BJ (cell line): Measurements from ENCODE around the gene RASD1. TPM values are rescaled to one million over a fixed set of nuclear protein-coding genes. Genes with fewer than 3 reads are reported as not detected.

ENCODE experiments used
- CTCF ChIA-PET: fragments of 350-600 bp; formaldehyde crosslinking; extraction: SDS; loops from one replicate; lab custom pipeline; 2021; ENCODE audit warnings: antibody characterized with exemption, inconsistent platforms; lab: Yijun Ruan, JAX
- POLR2A ChIA-PET: fragments of 300-600 bp; sonication (Branson Sonifier 250); formaldehyde crosslinking; extraction: SDS; loops from one replicate; lab custom pipeline; 2021; ENCODE audit warnings: antibody characterized with exemption; lab: Charles Lee
- DNase-seq: peaks from one replicate; pipeline ENCODE4 v3.0.0-alpha.2; 2011; ENCODE audit warnings: low read depth
- H3K27me3 ChIP-seq: 2 replicates; pipeline ENCODE4 v1.6.0; 2011; ENCODE audit warnings: low read length; ENCODE audit not compliant: control insufficient read depth, insufficient read depth
- H3K36me3 ChIP-seq: 2 replicates; pipeline ENCODE4 v1.5.1; 2011; ENCODE audit warnings: low read length; ENCODE audit not compliant: control insufficient read depth, insufficient read depth
- H3K4me3 ChIP-seq: 2 replicates; pipeline ENCODE4 v1.5.1; 2011; ENCODE audit warnings: low read depth, mild to moderate bottlenecking, control low read depth, low read length
- polyA plus RNA-seq: library from polyadenylated mRNA; depleted of rRNA; stranded (reverse); fragments of >200 nt; gene quantifications from 2 replicates; pipeline ENCODE4 v1.2.3, GENCODE V29; 2011
- TF ChIP-seq, protein P1 (sequence below): IDR thresholded peaks from 2 replicates; pipeline ENCODE4 v1.5.1; 2011; ENCODE audit warnings: low read depth, mild to moderate bottlenecking, control low read depth, inconsistent platforms, low read length, moderate library complexity; ENCODE audit not compliant: insufficient read depth

Gene RASD1
- polyA plus RNA-seq, 1 experiment: 0.90 TPM

DNA sequence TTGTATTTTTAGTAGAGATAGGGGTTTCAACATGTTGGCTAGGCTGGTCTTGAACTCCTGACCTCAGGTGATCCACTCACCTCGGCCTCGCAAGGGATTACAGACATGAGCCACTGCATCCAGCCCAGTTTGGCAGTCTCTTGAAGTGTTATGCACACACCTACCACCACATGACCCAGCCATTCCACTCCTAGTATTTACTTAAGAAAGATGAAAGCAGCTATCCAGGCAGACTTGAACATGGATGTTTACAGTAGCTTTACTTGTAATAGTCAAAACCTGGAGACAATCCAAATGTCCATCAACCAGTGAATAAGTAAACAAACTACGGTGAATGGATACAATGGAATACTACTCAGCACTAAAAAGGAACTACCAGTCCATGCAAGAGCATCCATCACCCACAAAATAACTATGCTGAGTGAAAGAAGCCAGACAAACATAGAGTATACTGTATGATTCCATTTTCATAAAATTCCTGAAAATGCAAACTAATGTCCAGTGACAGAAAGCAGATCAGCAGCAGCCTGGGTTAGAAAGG, 37.8 kb upstream of the RASD1 start:
- H3K27me3 ChIP-seq: no peaks in the 10 kb centered on the region
- H3K36me3 ChIP-seq: no peaks in the 10 kb centered on the region
- POLR2A ChIA-PET: no interaction called here
- TF ChIP-seq, protein P1, sequence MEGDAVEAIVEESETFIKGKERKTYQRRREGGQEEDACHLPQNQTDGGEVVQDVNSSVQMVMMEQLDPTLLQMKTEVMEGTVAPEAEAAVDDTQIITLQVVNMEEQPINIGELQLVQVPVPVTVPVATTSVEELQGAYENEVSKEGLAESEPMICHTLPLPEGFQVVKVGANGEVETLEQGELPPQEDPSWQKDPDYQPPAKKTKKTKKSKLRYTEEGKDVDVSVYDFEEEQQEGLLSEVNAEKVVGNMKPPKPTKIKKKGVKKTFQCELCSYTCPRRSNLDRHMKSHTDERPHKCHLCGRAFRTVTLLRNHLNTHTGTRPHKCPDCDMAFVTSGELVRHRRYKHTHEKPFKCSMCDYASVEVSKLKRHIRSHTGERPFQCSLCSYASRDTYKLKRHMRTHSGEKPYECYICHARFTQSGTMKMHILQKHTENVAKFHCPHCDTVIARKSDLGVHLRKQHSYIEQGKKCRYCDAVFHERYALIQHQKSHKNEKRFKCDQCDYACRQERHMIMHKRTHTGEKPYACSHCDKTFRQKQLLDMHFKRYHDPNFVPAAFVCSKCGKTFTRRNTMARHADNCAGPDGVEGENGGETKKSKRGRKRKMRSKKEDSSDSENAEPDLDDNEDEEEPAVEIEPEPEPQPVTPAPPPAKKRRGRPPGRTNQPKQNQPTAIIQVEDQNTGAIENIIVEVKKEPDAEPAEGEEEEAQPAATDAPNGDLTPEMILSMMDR: no peak
- CTCF ChIA-PET: interaction anchor here (4.0 kb wide), 1 partner anchor 18 kb away, joined by 9 read pairs; no protein-coding TSS in a partner anchor
- no peak for DNase-seq
- no peak overlapping the region for H3K4me3 ChIP-seq

DNA sequence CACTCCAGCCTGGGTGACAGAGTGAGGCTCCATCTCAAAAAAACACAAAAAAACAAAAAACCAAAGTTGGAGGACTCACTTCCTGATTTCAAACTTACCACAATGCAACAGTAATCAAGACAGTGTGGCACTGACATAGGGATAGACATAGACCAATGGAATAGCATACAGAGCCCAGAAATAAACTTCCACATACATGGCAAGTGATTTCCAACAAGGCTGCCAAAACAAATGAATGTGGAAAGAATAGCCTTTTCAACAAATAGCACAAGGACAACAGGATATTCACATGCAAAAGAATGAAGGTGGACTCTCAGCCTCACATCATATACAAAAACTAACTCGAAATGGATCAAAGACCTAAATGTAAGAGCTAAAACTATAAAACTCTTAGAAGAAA, 36.8 kb upstream of the RASD1 start:
- POLR2A ChIA-PET: no interaction called here
- Histone ChIP-seq H3K27me3 (no peaks in the 10 kb centered on the region), H3K36me3 (no peaks in the 10 kb centered on the region), H3K4me3 (no peak overlapping the region)
- TF ChIP-seq, protein P1: no peak
- CTCF ChIA-PET: interaction anchor here (1.2 to 4.0 kb wide), 2 partner anchors 10 to 17 kb away, joined by 3 to 9 read pairs; no protein-coding TSS in a partner anchor
- no peak for DNase-seq

DNA sequence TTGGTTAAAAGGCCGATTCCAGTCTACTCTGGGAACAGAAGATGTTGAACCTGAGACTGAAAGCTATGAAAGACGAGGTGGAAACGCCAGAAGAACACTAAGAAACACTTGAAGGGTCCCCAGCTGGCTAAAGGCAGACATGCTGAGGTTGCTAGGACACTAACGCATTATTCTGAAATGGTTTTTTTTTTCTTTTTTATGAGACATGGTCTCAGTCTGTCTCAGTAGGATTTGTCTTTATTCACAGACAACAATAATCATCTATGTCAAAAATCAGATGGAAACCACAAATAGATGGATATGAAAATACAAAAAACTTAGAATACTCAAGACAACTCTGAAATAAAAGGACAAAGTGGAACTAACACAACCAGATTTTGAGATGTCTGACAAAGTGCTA, 35.0 kb upstream of the RASD1 start:
- no peak for DNase-seq
- TF ChIP-seq, protein P1: no peak
- CTCF ChIA-PET: interaction anchor here (0.6 to 4.0 kb wide), 3 partner anchors 12 to 441 kb away, joined by 3 to 9 read pairs (median 4); partner anchors contain the start of genes DRC3 and TOM1L2
- H3K36me3 ChIP-seq: no peaks in the 10 kb centered on the region
- H3K4me3 ChIP-seq: no peak overlapping the region
- no peaks in the 10 kb centered on the region for H3K27me3 ChIP-seq
- POLR2A ChIA-PET: no interaction called here

DNA sequence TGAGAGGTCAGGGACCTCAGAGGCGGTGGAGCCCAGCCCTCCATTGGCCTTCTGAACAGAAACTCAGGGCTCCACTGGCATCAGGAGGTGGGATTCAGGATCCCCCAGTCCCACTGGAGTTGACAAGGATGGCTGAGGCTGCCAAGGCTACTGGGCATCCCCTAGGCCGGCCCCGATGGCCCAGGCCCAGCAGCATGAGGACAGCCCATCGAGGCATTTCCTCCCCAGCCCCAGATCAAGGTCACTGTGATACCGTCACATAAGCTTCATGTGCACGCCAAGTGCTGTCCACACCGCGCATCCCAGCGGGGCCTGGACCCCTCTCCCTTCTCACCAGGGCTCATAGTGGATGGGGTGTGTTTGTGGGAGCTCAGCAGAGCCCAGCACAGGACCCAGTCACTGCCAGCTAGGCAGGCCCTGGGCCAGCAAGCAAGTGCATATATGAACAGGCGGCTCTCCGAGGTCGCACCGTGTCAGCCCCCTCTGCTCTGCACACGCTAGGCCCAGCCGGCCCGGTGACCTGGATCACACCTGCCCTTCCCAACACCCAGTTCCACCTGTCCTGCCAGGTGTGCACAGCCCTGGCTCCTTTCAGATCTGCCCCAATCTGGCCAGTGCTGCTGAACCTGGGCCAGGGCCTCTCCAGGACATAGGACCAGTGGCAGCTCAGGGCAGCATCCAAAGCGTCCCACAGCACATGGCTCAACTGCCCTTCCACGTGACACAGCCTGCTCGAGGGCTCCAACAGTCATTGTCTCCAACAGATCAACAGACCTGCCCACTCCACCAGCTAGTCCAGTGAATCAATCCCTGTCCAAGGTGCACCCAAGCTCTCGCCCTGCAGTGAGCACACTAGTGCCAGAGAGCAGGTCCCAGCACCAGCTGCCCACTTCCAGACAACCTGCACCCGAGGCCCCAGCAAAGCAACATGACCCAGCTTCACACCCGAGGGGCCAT, 32.8 kb upstream of the RASD1 start:
- Histone ChIP-seq H3K36me3 (no peaks in the 10 kb centered on the region), H3K4me3 (no peak overlapping the region), H3K27me3 (no peaks in the 10 kb centered on the region)
- CTCF ChIA-PET: interaction anchor here (0.9 to 1.9 kb wide), 3 partner anchors 15 to 175 kb away, joined by 3 to 4 read pairs (median 4); no protein-coding TSS in a partner anchor
- TF ChIP-seq, protein P1: no peak
- DNase-seq: no peak
- POLR2A ChIA-PET: no interaction called here

DNA sequence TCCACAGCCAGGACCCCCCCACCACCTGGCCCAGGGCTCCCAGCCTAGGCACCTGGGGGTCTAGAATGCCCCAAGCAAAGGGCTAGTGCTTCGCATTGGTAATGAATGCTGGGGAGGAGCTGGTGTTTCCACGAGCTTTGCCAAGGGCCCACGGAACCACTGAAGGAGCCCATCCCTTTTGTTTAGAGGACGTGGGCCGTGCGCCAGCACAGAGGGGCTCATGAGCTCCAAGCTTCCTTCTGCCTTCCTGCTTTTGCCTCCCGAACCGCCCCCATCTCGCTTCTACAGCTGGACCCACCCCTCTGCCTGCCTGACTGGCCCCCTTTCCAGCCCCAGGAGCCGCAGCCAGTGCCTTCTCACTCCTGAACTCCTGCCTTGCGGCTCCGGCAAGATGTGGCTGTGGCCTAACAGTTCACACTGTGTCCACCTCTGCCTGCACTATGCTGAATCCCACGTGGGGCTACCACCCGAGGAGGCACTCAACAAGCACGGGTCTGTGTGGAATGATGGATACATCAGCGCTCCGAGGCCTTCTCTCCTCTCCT, 31.8 kb upstream of the RASD1 start:
- ChIA-PET CTCF (interaction anchor here (1.2 kb wide), 1 partner anchor 40 kb away, joined by 3 read pairs; no protein-coding TSS in a partner anchor), POLR2A (no interaction called here)
- H3K4me3 ChIP-seq: no peak overlapping the region
- no peaks in the 10 kb centered on the region for H3K36me3 ChIP-seq
- no peak for DNase-seq
- no peaks in the 10 kb centered on the region for H3K27me3 ChIP-seq
- TF ChIP-seq, protein P1: no peak
